ENCODE data around the gene CEP78. TPM values are rescaled to one million over a fixed set of nuclear protein-coding genes. Genes with fewer than 3 reads are reported as not detected.

Gene CEP78
- total RNA-seq, 1 experiment from 2014 or later: 48.1 TPM

- intact Hi-C loops (cut with micrococcal nuclease): no loop called here
- TF ChIP-seq ATF3 (IDR thresholded peaks at IDR 0.05): no peak
- Histone ChIP-seq H4K20me1 (ENCODE audit: insufficient read depth) (no peaks in the 10 kb centered on the region), H3K9me3 (ENCODE audit: control insufficient read depth in 1 of 2, insufficient read depth in 1 of 2, low read depth in 1 of 2, low read length in 2 of 2) (no peaks in the 10 kb centered on the region), H3K36me3 (ENCODE audit: control insufficient read depth in 1 of 2, insufficient read depth in 2 of 2, low read length in 2 of 2) (no peaks in the 10 kb centered on the region), H3K4me3 (replicated peaks in 1 of 2; ENCODE audit: low read depth in 1 of 2, low read length in 2 of 2) (no peak overlapping the region), H3K79me2 (ENCODE audit: insufficient read depth, low read length) (no peaks in the 10 kb centered on the region), H3K27ac (ENCODE audit: low read depth, low read length) (no peak overlapping the region), H3K27me3 (ENCODE audit: insufficient read depth, low read length) (no peaks in the 10 kb centered on the region), H3K9me2 (ENCODE audit: insufficient read depth) (no peaks in the 10 kb centered on the region), H3K9ac (ENCODE audit: low read length) (no peak overlapping the region), H3K4me1 (ENCODE audit: control insufficient read depth in 1 of 2, insufficient read depth in 2 of 2, low read length in 2 of 2) (no peaks in the 10 kb centered on the region), H3K4me2 (ENCODE audit: low read length) (no peak overlapping the region), H2AFZ (ENCODE audit: low read depth, low read length, poor library complexity, severe bottlenecking) (no peak overlapping the region)
- ChIA-PET RAD21 (ENCODE audit: low non-redundant PET in 1 of 2, low total read pairs in 2 of 2, uncharacterized antibody in 2 of 2, unreplicated experiment in 2 of 2) (no interaction called here), POLR2A (interaction anchor here (1.1 kb wide), 1 partner anchor 8 kb away, joined by 4 read pairs; the partner anchor contains the start of gene PSAT1), CTCF (no interaction called here)
- ATAC-seq (no peak), DNase-seq (ENCODE audit: low read depth, low spot score) (no peak)
- BruUV-seq (replicated peaks): no TSS peak
Measured at GRCh38 chr9:78288214-78288892, 52.5 kb downstream of the CEP78 start.

- ChIA-PET POLR2A (no interaction called here), RAD21 (ENCODE audit: low non-redundant PET in 1 of 2, low total read pairs in 2 of 2, uncharacterized antibody in 2 of 2, unreplicated experiment in 2 of 2) (no interaction called here), CTCF (no interaction called here)
- Histone ChIP-seq H4K20me1 (ENCODE audit: insufficient read depth) (no peaks in the 10 kb centered on the region), H3K27me3 (ENCODE audit: insufficient read depth, low read length) (no peaks in the 10 kb centered on the region), H3K4me3 (replicated peaks in 1 of 2; ENCODE audit: low read depth in 1 of 2, low read length in 2 of 2) (no peak overlapping the region), H3K36me3 (ENCODE audit: control insufficient read depth in 1 of 2, insufficient read depth in 2 of 2, low read length in 2 of 2) (no peaks in the 10 kb centered on the region), H2AFZ (ENCODE audit: low read depth, low read length, poor library complexity, severe bottlenecking) (no peak overlapping the region), H3K9ac (ENCODE audit: low read length) (no peak overlapping the region), H3K9me3 (ENCODE audit: control insufficient read depth in 1 of 2, insufficient read depth in 1 of 2, low read depth in 1 of 2, low read length in 2 of 2) (no peaks in the 10 kb centered on the region), H3K4me1 (ENCODE audit: control insufficient read depth in 1 of 2, insufficient read depth in 2 of 2, low read length in 2 of 2) (no peaks in the 10 kb centered on the region), H3K4me2 (ENCODE audit: low read length) (no peak overlapping the region), H3K9me2 (ENCODE audit: insufficient read depth) (no peaks in the 10 kb centered on the region), H3K79me2 (ENCODE audit: insufficient read depth, low read length) (no peaks in the 10 kb centered on the region), H3K27ac (ENCODE audit: low read depth, low read length) (no peak overlapping the region)
- no TSS peak for BruUV-seq (replicated peaks)
- no peak for TF ChIP-seq YY1 (IDR thresholded peaks at IDR 0.05; ENCODE audit: extremely low read depth, insufficient replicate concordance, low read depth, low read length)
- TF ChIP-seq JUND (IDR thresholded peaks at IDR 0.05): no peak
- TF ChIP-seq ATF3 (IDR thresholded peaks at IDR 0.05): no peak
- TF ChIP-seq RAD21 (IDR thresholded peaks at IDR 0.05; ENCODE audit: low read depth): no peak
- TF ChIP-seq MAX (IDR thresholded peaks at IDR 0.05): no peak
- TF ChIP-seq CTCF (IDR thresholded peaks at IDR 0.05 in 2 of 3, conservative IDR thresholded peaks at IDR 0.05 in 1 of 3; ENCODE audit: borderline replicate concordance in 1 of 3, insufficient read depth in 1 of 3, low read depth in 2 of 3, low read length in 2 of 3): no peak
- no peak for TF ChIP-seq ZNF274 (IDR thresholded peaks at IDR 0.05; ENCODE audit: low read depth, low read length)
- no peak for TF ChIP-seq REST (IDR thresholded peaks at IDR 0.05; ENCODE audit: low read depth)
- TF ChIP-seq EZH2 (IDR thresholded peaks at IDR 0.05): no peak
- TF ChIP-seq CEBPB (IDR thresholded peaks at IDR 0.05; ENCODE audit: low read depth): no peak
- TF ChIP-seq SP1 (IDR thresholded peaks at IDR 0.05; ENCODE audit: low read depth): no peak
- no peak for TF ChIP-seq POLR2AphosphoS5 (IDR thresholded peaks at IDR 0.05; ENCODE audit: low read depth, low read length)
- no peak for TF ChIP-seq CBX3 (IDR thresholded peaks at IDR 0.05; ENCODE audit: low read depth)
- TF ChIP-seq SIN3A (IDR thresholded peaks at IDR 0.05; ENCODE audit: low read depth): no peak
- no peak for TF ChIP-seq FOSL1 (IDR thresholded peaks at IDR 0.05; ENCODE audit: low read depth)
- ATAC-seq (no peak), DNase-seq (ENCODE audit: low read depth, low spot score) (no peak)
- intact Hi-C loops (cut with micrococcal nuclease): no loop called here
Measured at GRCh38 chr9:78289474-78289873, 53.6 kb downstream of the CEP78 start.
